NCI-H2227 (cell line): ENCODE measurements around the gene KRTAP5-4.
"Not testable (repeated sequence)": the region's sequence is repeated elsewhere in the genome, so short reads cannot be mapped to it uniquely, and the experiment has no call there.

Source experiments
- DNase-seq: peaks from one replicate; lab custom pipeline; 2025; ENCODE audit not compliant: unreplicated experiment; lab: John Stamatoyannopoulos, UW

KRTAP5-4 gene

GRCh38 chr11:1604181-1604580 is 17.8 kb downstream of the KRTAP5-4 start:
- DNase-seq = no peak

- no peak for DNase-seq
Observed at GRCh38 chr11:1603629-1604028, 18.3 kb downstream of the KRTAP5-4 start.

GRCh38 chr11:1601663-1602062 is 20.3 kb downstream of the KRTAP5-4 start:
- not testable (repeated sequence) for DNase-seq

- no peak for DNase-seq
Observed at GRCh38 chr11:1600626-1601025, 21.3 kb downstream of the KRTAP5-4 start.

- no peak for DNase-seq
Observed at GRCh38 chr11:1598816-1599215, 23.1 kb downstream of the KRTAP5-4 start.

GRCh38 chr11:1598406-1598805 is 23.5 kb downstream of the KRTAP5-4 start:
- not testable (repeated sequence) for DNase-seq

- no peak for DNase-seq
Observed at GRCh38 chr11:1597994-1598380, 24.0 kb downstream of the KRTAP5-4 start, which contains the start of gene KRTAP5-2. Gene KRTAP5-2, minus strand, starts transcription at chr11:1598294. Its CDS starts 44 bp downstream, at chr11:1598250.

- DNase-seq = no peak
Observed at GRCh38 chr11:1597331-1597993, 24.5 kb downstream of the KRTAP5-4 start.

- DNase-seq = not testable (repeated sequence)
Observed at GRCh38 chr11:1596576-1597121, 25.3 kb downstream of the KRTAP5-4 start.

- not testable (repeated sequence) for DNase-seq
Observed at GRCh38 chr11:1595994-1596575, 25.9 kb downstream of the KRTAP5-4 start.

GRCh38 chr11:1592628-1593027 is 29.3 kb downstream of the KRTAP5-4 start:
- peak; percentile 25 for DNase-seq

- DNase-seq = no peak
Observed at GRCh38 chr11:1589996-1590395, 31.9 kb downstream of the KRTAP5-4 start.

GRCh38 chr11:1589191-1589963 is 32.6 kb downstream of the KRTAP5-4 start:
- not testable (repeated sequence) for DNase-seq

- DNase-seq = no peak
Observed at GRCh38 chr11:1586699-1587098, 35.2 kb downstream of the KRTAP5-4 start.

- not testable (repeated sequence) for DNase-seq
Observed at GRCh38 chr11:1584661-1585370, 37.1 kb downstream of the KRTAP5-4 start, which contains the start of gene KRTAP5-1. Gene KRTAP5-1, minus strand, starts transcription at chr11:1585283. Its CDS starts 34 bp downstream, at chr11:1585249.

- DNase-seq = not testable (repeated sequence)
Observed at GRCh38 chr11:1582909-1583308, 39.0 kb downstream of the KRTAP5-4 start.

- DNase-seq = no peak
Observed at GRCh38 chr11:1581976-1582375, 40.0 kb downstream of the KRTAP5-4 start.

- DNase-seq = no peak
Observed at GRCh38 chr11:1576825-1577224, 45.1 kb downstream of the KRTAP5-4 start.

GRCh38 chr11:1575756-1576155 is 46.2 kb downstream of the KRTAP5-4 start:
- not testable (repeated sequence) for DNase-seq

GRCh38 chr11:1574933-1575242 is 47.0 kb downstream of the KRTAP5-4 start:
- no peak for DNase-seq
